Non-pigmented ciliary epithelial cell (primary cell): Measurements from ENCODE around the gene OR6V1.

ENCODE experiments used
- DNase-seq: peaks from one replicate; pipeline ENCODE4 v3.0.0-alpha.2; 2010; ENCODE audit warnings: low read depth

OR6V1 gene

GRCh38 chr7:143052041-143052440 is at the start of gene OR6V1:
Gene OR6V1, plus strand, starts transcription at chr7:143052341. Its CDS starts 0 bp downstream, at chr7:143052341.
- no peak for DNase-seq

- DNase-seq, result no peak
These were observed 49.2 kb upstream of the OR6V1 start for GRCh38 chr7:143002898-143003297.

GRCh38 chr7:143003393-143004051 is 48.6 kb upstream of the OR6V1 start:
- DNase-seq, result no peak

- DNase-seq, result no peak
These were observed 46.4 kb upstream of the OR6V1 start for GRCh38 chr7:143005632-143006260.

GRCh38 chr7:143008007-143008901 is 43.9 kb upstream of the OR6V1 start:
- no peak for DNase-seq

GRCh38 chr7:143012001-143012400 is 40.1 kb upstream of the OR6V1 start:
- DNase-seq, result no peak

GRCh38 chr7:143012409-143012808 is 39.7 kb upstream of the OR6V1 start:
- DNase-seq, result no peak

- DNase-seq, result no peak
These were observed 38.7 kb upstream of the OR6V1 start for GRCh38 chr7:143013473-143013872.

GRCh38 chr7:143013893-143014292 is 38.2 kb upstream of the OR6V1 start:
- peak; percentile 50 for DNase-seq

- DNase-seq, result no peak
These were observed 37.1 kb upstream of the OR6V1 start for GRCh38 chr7:143015084-143015483.

GRCh38 chr7:143015926-143016490 is 36.1 kb upstream of the OR6V1 start:
- no peak for DNase-seq

- no peak for DNase-seq
These were observed 35.1 kb upstream of the OR6V1 start for GRCh38 chr7:143016996-143017395.

GRCh38 chr7:143018931-143019330 is 33.2 kb upstream of the OR6V1 start:
- no peak for DNase-seq

- DNase-seq, result no peak
These were observed 29.1 kb upstream of the OR6V1 start for GRCh38 chr7:143023047-143023446.

- DNase-seq, result no peak
These were observed 26.8 kb upstream of the OR6V1 start for GRCh38 chr7:143025371-143025770.

GRCh38 chr7:143027032-143027431 is 25.1 kb upstream of the OR6V1 start, which contains the start of gene OR9A2:
Gene OR9A2, minus strand, starts transcription at chr7:143027132. Its CDS starts 0 bp downstream, at chr7:143027132.
- DNase-seq, result no peak

GRCh38 chr7:143027683-143028082 is 24.5 kb upstream of the OR6V1 start:
- no peak for DNase-seq

- no peak for DNase-seq
These were observed 13.5 kb upstream of the OR6V1 start for GRCh38 chr7:143038635-143039034.

GRCh38 chr7:143040209-143040715 is 11.9 kb upstream of the OR6V1 start:
- no peak for DNase-seq

- no peak for DNase-seq
These were observed 10.8 kb upstream of the OR6V1 start for GRCh38 chr7:143041346-143041745.

- DNase-seq, result no peak
These were observed 9.9 kb upstream of the OR6V1 start for GRCh38 chr7:143042159-143042789.

- no peak for DNase-seq
These were observed 9.3 kb upstream of the OR6V1 start for GRCh38 chr7:143042790-143043271.
